ENCODE measurements around the gene NMT2. TPM values are rescaled to one million over a fixed set of nuclear protein-coding genes. Genes with fewer than 3 reads are reported as not detected.

Gene NMT2
- total RNA-seq, 1 donor from 2014 or later, result 14.6 TPM

GRCh38 chr10:15123749-15124184, 44.7 kb downstream of the NMT2 start:
- H3K27ac ChIP-seq (ENCODE audit: low read depth, low read length), result no peak overlapping the region
- H3K9ac ChIP-seq (ENCODE audit: low read depth in 1 of 3, low read length in 3 of 3), result no peak overlapping the region
- H3K36me3 ChIP-seq (ENCODE audit: control insufficient read depth in 3 of 3, insufficient read depth in 3 of 3, low read length in 3 of 3), result peaks cover 20 to 33% (median 32%) of the 10 kb centered on the region in 3 donors
- no peaks in the 10 kb centered on the region for H3K9me3 ChIP-seq (ENCODE audit: control insufficient read depth in 3 of 3, low read length in 3 of 3)
- no peak overlapping the region for H3K4me3 ChIP-seq (ENCODE audit: low read length in 3 of 3)
- no peaks in the 10 kb centered on the region for H3K27me3 ChIP-seq (ENCODE audit: control insufficient read depth in 3 of 3, insufficient read depth in 3 of 3, low read length in 3 of 3)
- no peaks in the 10 kb centered on the region for H3K4me1 ChIP-seq (ENCODE audit: control insufficient read depth in 3 of 3, insufficient read depth in 3 of 3, low read length in 3 of 3)

- peaks cover 23 to 41% (median 33%) of the 10 kb centered on the region in 3 donors for H3K36me3 ChIP-seq (ENCODE audit: control insufficient read depth in 3 of 3, insufficient read depth in 3 of 3, low read length in 3 of 3)
- H3K27me3 ChIP-seq (ENCODE audit: control insufficient read depth in 3 of 3, insufficient read depth in 3 of 3, low read length in 3 of 3), result no peaks in the 10 kb centered on the region
- H3K27ac ChIP-seq (ENCODE audit: low read depth, low read length), result no peak overlapping the region
- no peaks in the 10 kb centered on the region for H3K4me1 ChIP-seq (ENCODE audit: control insufficient read depth in 3 of 3, insufficient read depth in 3 of 3, low read length in 3 of 3)
- H3K9ac ChIP-seq (ENCODE audit: low read depth in 1 of 3, low read length in 3 of 3), result no peak overlapping the region
- no peaks in the 10 kb centered on the region for H3K9me3 ChIP-seq (ENCODE audit: control insufficient read depth in 3 of 3, low read length in 3 of 3)
- no peak overlapping the region for H3K4me3 ChIP-seq (ENCODE audit: low read length in 3 of 3)
Observed at GRCh38 chr10:15122477-15123030, 45.9 kb downstream of the NMT2 start.

- Histone ChIP-seq H3K27me3 (ENCODE audit: control insufficient read depth in 3 of 3, insufficient read depth in 3 of 3, low read length in 3 of 3) (no peaks in the 10 kb centered on the region), H3K27ac (ENCODE audit: low read depth, low read length) (no peak overlapping the region), H3K4me3 (ENCODE audit: low read length in 3 of 3) (no peak overlapping the region), H3K4me1 (ENCODE audit: control insufficient read depth in 3 of 3, insufficient read depth in 3 of 3, low read length in 3 of 3) (no peaks in the 10 kb centered on the region), H3K36me3 (ENCODE audit: control insufficient read depth in 3 of 3, insufficient read depth in 3 of 3, low read length in 3 of 3) (peaks cover 23 to 44% (median 37%) of the 10 kb centered on the region in 3 donors), H3K9me3 (ENCODE audit: control insufficient read depth in 3 of 3, low read length in 3 of 3) (no peaks in the 10 kb centered on the region), H3K9ac (ENCODE audit: low read depth in 1 of 3, low read length in 3 of 3) (no peak overlapping the region)
Observed at GRCh38 chr10:15121707-15122106, 46.8 kb downstream of the NMT2 start.

GRCh38 chr10:15120523-15120922, 48.0 kb downstream of the NMT2 start:
- Histone ChIP-seq H3K27me3 (ENCODE audit: control insufficient read depth in 3 of 3, insufficient read depth in 3 of 3, low read length in 3 of 3) (no peaks in the 10 kb centered on the region), H3K27ac (ENCODE audit: low read depth, low read length) (no peak overlapping the region), H3K9me3 (ENCODE audit: control insufficient read depth in 3 of 3, low read length in 3 of 3) (peaks cover 0 to 3% (median 0%) of the 10 kb centered on the region in 3 donors), H3K9ac (ENCODE audit: low read depth in 1 of 3, low read length in 3 of 3) (no peak overlapping the region), H3K36me3 (ENCODE audit: control insufficient read depth in 3 of 3, insufficient read depth in 3 of 3, low read length in 3 of 3) (peaks cover 19 to 44% (median 33%) of the 10 kb centered on the region in 3 donors), H3K4me3 (ENCODE audit: low read length in 3 of 3) (no peak overlapping the region), H3K4me1 (ENCODE audit: control insufficient read depth in 3 of 3, insufficient read depth in 3 of 3, low read length in 3 of 3) (no peaks in the 10 kb centered on the region)

GRCh38 chr10:15118615-15119014, 49.9 kb downstream of the NMT2 start:
- no peak overlapping the region for H3K9ac ChIP-seq (ENCODE audit: low read depth in 1 of 3, low read length in 3 of 3)
- H3K4me1 ChIP-seq (ENCODE audit: control insufficient read depth in 3 of 3, insufficient read depth in 3 of 3, low read length in 3 of 3), result no peaks in the 10 kb centered on the region
- H3K4me3 ChIP-seq (ENCODE audit: low read length in 3 of 3), result no peak overlapping the region
- H3K27ac ChIP-seq (ENCODE audit: low read depth, low read length), result no peak overlapping the region
- H3K36me3 ChIP-seq (ENCODE audit: control insufficient read depth in 3 of 3, insufficient read depth in 3 of 3, low read length in 3 of 3), result peaks cover 10 to 32% (median 32%) of the 10 kb centered on the region in 3 donors
- H3K27me3 ChIP-seq (ENCODE audit: control insufficient read depth in 3 of 3, insufficient read depth in 3 of 3, low read length in 3 of 3), result no peaks in the 10 kb centered on the region
- H3K9me3 ChIP-seq (ENCODE audit: control insufficient read depth in 3 of 3, low read length in 3 of 3), result peaks cover 0 to 3% (median 0%) of the 10 kb centered on the region in 3 donors

- Histone ChIP-seq H3K27me3 (ENCODE audit: control insufficient read depth in 3 of 3, insufficient read depth in 3 of 3, low read length in 3 of 3) (no peaks in the 10 kb centered on the region), H3K9ac (ENCODE audit: low read depth in 1 of 3, low read length in 3 of 3) (no peak overlapping the region), H3K36me3 (ENCODE audit: control insufficient read depth in 3 of 3, insufficient read depth in 3 of 3, low read length in 3 of 3) (peaks cover 10 to 38% (median 33%) of the 10 kb centered on the region in 3 donors), H3K27ac (ENCODE audit: low read depth, low read length) (no peak overlapping the region), H3K4me1 (ENCODE audit: control insufficient read depth in 3 of 3, insufficient read depth in 3 of 3, low read length in 3 of 3) (no peaks in the 10 kb centered on the region), H3K4me3 (ENCODE audit: low read length in 3 of 3) (no peak overlapping the region), H3K9me3 (ENCODE audit: control insufficient read depth in 3 of 3, low read length in 3 of 3) (peaks cover 0 to 3% (median 0%) of the 10 kb centered on the region in 3 donors)
Observed at GRCh38 chr10:15116225-15116624, 52.3 kb downstream of the NMT2 start.

GRCh38 chr10:15113766-15114165, 54.7 kb downstream of the NMT2 start:
- Histone ChIP-seq H3K9ac (ENCODE audit: low read depth in 1 of 3, low read length in 3 of 3) (no peak overlapping the region), H3K4me1 (ENCODE audit: control insufficient read depth in 3 of 3, insufficient read depth in 3 of 3, low read length in 3 of 3) (no peaks in the 10 kb centered on the region), H3K4me3 (ENCODE audit: low read length in 3 of 3) (no peak overlapping the region), H3K27me3 (ENCODE audit: control insufficient read depth in 3 of 3, insufficient read depth in 3 of 3, low read length in 3 of 3) (no peaks in the 10 kb centered on the region), H3K9me3 (ENCODE audit: control insufficient read depth in 3 of 3, low read length in 3 of 3) (peaks cover 0 to 3% (median 0%) of the 10 kb centered on the region in 3 donors), H3K27ac (ENCODE audit: low read depth, low read length) (no peak overlapping the region), H3K36me3 (ENCODE audit: control insufficient read depth in 3 of 3, insufficient read depth in 3 of 3, low read length in 3 of 3) (peaks cover 5 to 25% (median 21%) of the 10 kb centered on the region in 3 donors)

- H3K27ac ChIP-seq (ENCODE audit: low read depth, low read length), result no peak overlapping the region
- H3K36me3 ChIP-seq (ENCODE audit: control insufficient read depth in 3 of 3, insufficient read depth in 3 of 3, low read length in 3 of 3), result peaks cover 3 to 25% (median 13%) of the 10 kb centered on the region in 3 donors
- H3K27me3 ChIP-seq (ENCODE audit: control insufficient read depth in 3 of 3, insufficient read depth in 3 of 3, low read length in 3 of 3), result no peaks in the 10 kb centered on the region
- no peak overlapping the region for H3K4me3 ChIP-seq (ENCODE audit: low read length in 3 of 3)
- H3K9ac ChIP-seq (ENCODE audit: low read depth in 1 of 3, low read length in 3 of 3), result no peak overlapping the region
- peaks cover 0 to 3% (median 0%) of the 10 kb centered on the region in 3 donors for H3K9me3 ChIP-seq (ENCODE audit: control insufficient read depth in 3 of 3, low read length in 3 of 3)
- no peaks in the 10 kb centered on the region for H3K4me1 ChIP-seq (ENCODE audit: control insufficient read depth in 3 of 3, insufficient read depth in 3 of 3, low read length in 3 of 3)
Observed at GRCh38 chr10:15112657-15113056, 55.8 kb downstream of the NMT2 start.

GRCh38 chr10:15106352-15107013, 62.0 kb downstream of the NMT2 start:
- Histone ChIP-seq H3K4me1 (ENCODE audit: control insufficient read depth in 3 of 3, insufficient read depth in 3 of 3, low read length in 3 of 3) (peaks cover 0 to 5% (median 2%) of the 10 kb centered on the region in 3 donors), H3K27me3 (ENCODE audit: control insufficient read depth in 3 of 3, insufficient read depth in 3 of 3, low read length in 3 of 3) (no peaks in the 10 kb centered on the region), H3K9ac (ENCODE audit: low read depth in 1 of 3, low read length in 3 of 3) (no peak overlapping the region), H3K27ac (ENCODE audit: low read depth, low read length) (no peak overlapping the region), H3K4me3 (ENCODE audit: low read length in 3 of 3) (no peak overlapping the region), H3K36me3 (ENCODE audit: control insufficient read depth in 3 of 3, insufficient read depth in 3 of 3, low read length in 3 of 3) (peaks cover 25 to 36% (median 34%) of the 10 kb centered on the region in 3 donors), H3K9me3 (ENCODE audit: control insufficient read depth in 3 of 3, low read length in 3 of 3) (no peaks in the 10 kb centered on the region)

- no peak overlapping the region for H3K27ac ChIP-seq (ENCODE audit: low read depth, low read length)
- H3K9ac ChIP-seq (ENCODE audit: low read depth in 1 of 3, low read length in 3 of 3), result no peak overlapping the region
- peaks cover 26 to 37% (median 32%) of the 10 kb centered on the region in 3 donors for H3K36me3 ChIP-seq (ENCODE audit: control insufficient read depth in 3 of 3, insufficient read depth in 3 of 3, low read length in 3 of 3)
- H3K4me3 ChIP-seq (ENCODE audit: low read length in 3 of 3), result no peak overlapping the region
- H3K4me1 ChIP-seq (ENCODE audit: control insufficient read depth in 3 of 3, insufficient read depth in 3 of 3, low read length in 3 of 3), result peaks cover 5 to 7% (median 5%) of the 10 kb centered on the region in 3 donors
- H3K27me3 ChIP-seq (ENCODE audit: control insufficient read depth in 3 of 3, insufficient read depth in 3 of 3, low read length in 3 of 3), result no peaks in the 10 kb centered on the region
- no peaks in the 10 kb centered on the region for H3K9me3 ChIP-seq (ENCODE audit: control insufficient read depth in 3 of 3, low read length in 3 of 3)
Observed at GRCh38 chr10:15103513-15103912, 65.0 kb downstream of the NMT2 start.

Measured in skeletal muscle tissue (tissue), 4 donors.